ENCODE measurements around the gene LRCH4. TPM values are rescaled to one million over a fixed set of nuclear protein-coding genes. Genes with fewer than 3 reads are reported as not detected.

Gene LRCH4
- total and polyA plus RNA-seq, 2 of the 8 experiments (the other 6 are each of a cell fraction or from before 2014, with no cell fraction given) = 15.5 to 36.6 TPM

DNA sequence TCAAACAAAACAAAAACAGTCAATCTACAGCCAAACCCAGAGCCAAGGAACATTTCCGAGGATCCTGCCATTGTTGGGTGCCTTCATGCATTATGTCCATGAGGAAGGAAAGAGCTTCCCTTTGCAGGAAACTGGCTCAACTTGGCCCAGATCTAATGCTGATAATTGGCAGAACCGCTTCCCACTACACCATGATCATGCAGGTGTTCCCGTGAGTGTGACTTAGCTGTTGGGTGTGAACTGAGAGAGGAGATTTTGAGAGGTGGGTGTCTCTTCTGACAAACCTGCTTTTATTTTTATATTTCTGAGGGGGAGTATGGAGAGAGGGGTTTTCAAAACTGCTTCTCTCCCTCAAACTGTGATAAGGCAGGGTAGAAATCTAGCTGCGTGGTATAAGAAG, 26.8 kb downstream of the LRCH4 start:
- Histone ChIP-seq H2AFZ (ENCODE audit: low read length) (no peak overlapping the region), H3K4me2 (ENCODE audit: insufficient read depth in 1 of 2, low read depth in 2 of 2, low read length in 2 of 2) (no peak overlapping the region), H2BK120ac (replicated peaks; ENCODE audit: low read depth, low read length) (no peak overlapping the region), H3K4ac (replicated peaks; ENCODE audit: insufficient read length, low read depth, low read length) (no peak overlapping the region), H3K4me3 (ENCODE audit: extremely low read depth in 1 of 4, insufficient read depth in 2 of 4, low read depth in 3 of 4, low read length in 4 of 4) (no peak overlapping the region), H2BK5ac (ENCODE audit: low read depth, low read length) (no peak overlapping the region), H3K27ac (ENCODE audit: low read depth, low read length) (no peak overlapping the region), H3K14ac (ENCODE audit: insufficient read length) (no peak overlapping the region), H3K56ac (replicated peaks; ENCODE audit: insufficient read length, low read depth, low read length) (no peak overlapping the region), H3K23me2 (ENCODE audit: low read depth, low read length) (no peaks in the 10 kb centered on the region), H4K5ac (ENCODE audit: insufficient read length, low read depth, low read length) (no peak overlapping the region), H3K18ac (ENCODE audit: extremely low read depth, low read length) (no peak overlapping the region), H4K91ac (replicated peaks; ENCODE audit: insufficient read length, low read length) (no peak overlapping the region), H4K8ac (ENCODE audit: extremely low read depth, insufficient read depth, low read length) (no peak overlapping the region), H3K4me1 (replicated peaks in 1 of 4; ENCODE audit: control insufficient read depth in 3 of 4, insufficient read depth in 4 of 4, low read length in 3 of 4) (peaks cover 0 to 2% (median 2%) of the 10 kb centered on the region in 4 experiments; a peak in 5 of 7 replicates), H3K27me3 (replicated peaks in 1 of 4; ENCODE audit: control insufficient read depth in 3 of 4, extremely low read depth in 1 of 4, insufficient read depth in 3 of 4, low read length in 3 of 4) (no peaks in the 10 kb centered on the region), H4K20me1 (replicated peaks in 1 of 2; ENCODE audit: control insufficient read depth in 1 of 2, insufficient read depth in 2 of 2, low read length in 2 of 2) (peaks cover 0 to 2% of the 10 kb centered on the region in 2 experiments), H2AK5ac (ENCODE audit: low read depth, low read length) (no peak overlapping the region), H3K9ac (replicated peaks in 1 of 4; ENCODE audit: extremely low read depth in 1 of 4, low read depth in 3 of 4, low read length in 3 of 4) (no peak overlapping the region), H3K36me3 (ENCODE audit: control insufficient read depth in 2 of 4, insufficient read depth in 4 of 4, low read length in 3 of 4) (peaks cover 4 to 9% (median 7%) of the 10 kb centered on the region in 4 experiments; a peak in 4 of 8 replicates), H3K79me1 (ENCODE audit: low read depth, low read length) (no peaks in the 10 kb centered on the region), H3K9me3 (ENCODE audit: insufficient read depth in 2 of 2, low read depth in 1 of 2, low read length in 1 of 2) (no peaks in the 10 kb centered on the region), H2BK20ac (ENCODE audit: low read length) (no peak overlapping the region), H3K23ac (ENCODE audit: insufficient read length) (no peak overlapping the region), H2BK12ac (ENCODE audit: low read depth, low read length) (no peak overlapping the region), H3K79me2 (ENCODE audit: control insufficient read depth in 1 of 2, insufficient read depth in 2 of 2, low read length in 2 of 2) (no peaks in the 10 kb centered on the region), H2BK15ac (ENCODE audit: low read length) (no peak overlapping the region)
- CTCF ChIA-PET (ENCODE audit: partially characterized antibody) = interaction anchor here (0.6 to 12.7 kb wide), 36 partner anchors 8 to 762 kb away, joined by 3 to 341 read pairs (median 4); partner anchors contain the start of genes AGFG2, FBXO24, LRCH4 and NYAP1
- no peak for DNase-seq (ENCODE audit: low read depth in 1 of 2, low spot score in 2 of 2)
- POLR2A ChIA-PET (ENCODE audit: partially characterized antibody) = interaction anchor here (0.6 to 2.4 kb wide), 14 partner anchors 10 to 140 kb away, joined by 3 to 12 read pairs (median 4); partner anchors contain the start of genes FBXO24, LRCH4, MEPCE and ZCWPW1
- FAIRE-seq = no peak
- TF ChIP-seq EP300 (IDR thresholded peaks at IDR 0.05; ENCODE audit: borderline replicate concordance in 1 of 2, low read depth in 2 of 2, low read length in 2 of 2) (no peak), CREB1 (IDR thresholded peaks at IDR 0.05) (no peak), YY1 (IDR thresholded peaks at IDR 0.05; ENCODE audit: low read depth, low read length) (no peak), POU5F1 (IDR thresholded peaks at IDR 0.05; ENCODE audit: low read depth, low read length) (no peak), SIX5 (IDR thresholded peaks at IDR 0.05; ENCODE audit: low read depth, low read length) (no peak)
- WGBS, 2 experiments (ENCODE audit: extremely low coverage in 1 of 2, insufficient coverage in 1 of 2, insufficient read length in 1 of 2, insufficient replicate concordance in 2 of 2, low coverage in 1 of 2, low lambda C conversion rate in 2 of 2, missing lambda C conversion rate in 1 of 2) = 91% methylated on average over 4 of the region's 4 CpGs; no CpG with 5 or more reads in 1 of the 2 experiments

All from H1 (cell line).